ENCODE data around the gene ALS2CL.

GRCh38 chr3:46724424-46724823, 30.9 kb upstream of the ALS2CL start:
- TF ChIP-seq ZNF274 (IDR thresholded peaks at IDR 0.05; ENCODE audit: low read depth, low read length) (no peak), YY1 (IDR thresholded peaks at IDR 0.05; ENCODE audit: insufficient read depth, insufficient read length) (no peak), SUZ12 (IDR thresholded peaks at IDR 0.05; ENCODE audit: extremely low read depth, insufficient read depth, insufficient read length) (no peak)
